IMR-90 (cell line): ENCODE results near the gene PCCA. TPM values are rescaled to one million over a fixed set of nuclear protein-coding genes. Genes with fewer than 3 reads are reported as not detected.

ENCODE experiments used
- ATAC-seq: fragments of 200-7000 bp; cut with Tn5 transposase; 2 replicates; pipeline ENCODE4 v1.9.1; 2020; ENCODE audit warnings: low read depth, mild to moderate bottlenecking, moderate library complexity
- BruUV-seq: library from RNA; stranded (reverse); fragments of 400-500 nt; replicated peaks from 2 replicates; lab custom pipeline; 2021; lab: Mats Ljungman, UMichigan
- CTCF ChIA-PET: fragments of 300-600 bp; formaldehyde crosslinking; extraction: SDS; loops from one replicate; lab custom pipeline; 2021; ENCODE audit warnings: antibody characterized with exemption; lab: Yijun Ruan, JAX
- POLR2A ChIA-PET: fragments of 300-600 bp; sonication (Branson Sonifier 250); formaldehyde crosslinking; loops from one replicate; lab custom pipeline; 2022; ENCODE audit warnings: antibody characterized with exemption; ENCODE audit not compliant: unreplicated experiment; lab: Charles Lee
- DNase-seq: peaks from one replicate; pipeline ENCODE4 v3.0.0; 2013
- H2AFZ ChIP-seq: replicated peaks from 2 replicates; pipeline ENCODE3; 2013; ENCODE audit warnings: low read length, mild to moderate bottlenecking; ENCODE audit not compliant: poor library complexity
- H2AK5ac ChIP-seq: 2 replicates; pipeline ENCODE4 v1.6.1; 2013; ENCODE audit warnings: low read depth, low read length, inconsistent platforms
- H2AK9ac ChIP-seq: replicated peaks from 2 replicates; pipeline ENCODE3; 2013; ENCODE audit warnings: mild to moderate bottlenecking, low read depth, low read length, moderate library complexity; ENCODE audit not compliant: poor library complexity
- H2BK120ac ChIP-seq: 2 replicates; pipeline ENCODE4 v1.6.1; 2013; ENCODE audit warnings: low read depth, low read length, inconsistent platforms
- H2BK15ac ChIP-seq: 3 replicates; pipeline ENCODE4 v1.6.1; 2013; ENCODE audit warnings: low read depth, low read length, inconsistent platforms
- H2BK20ac ChIP-seq: 2 replicates; pipeline ENCODE4 v1.6.1; 2013; ENCODE audit warnings: low read depth, mild to moderate bottlenecking, inconsistent platforms, low read length, moderate library complexity
- H2BK5ac ChIP-seq: 2 replicates; pipeline ENCODE4 v1.6.1; 2013; ENCODE audit warnings: mild to moderate bottlenecking, low read depth, low read length, inconsistent platforms; ENCODE audit not compliant: poor library complexity, severe bottlenecking
- H3K14ac ChIP-seq: replicated peaks from 2 replicates; pipeline ENCODE4 v1.6.1; 2013; ENCODE audit warnings: low read depth, low read length, inconsistent platforms
- H3K18ac ChIP-seq: 2 replicates; pipeline ENCODE4 v1.6.1; 2013; ENCODE audit warnings: low read depth, low read length, control low read depth
- H3K23ac ChIP-seq: 2 replicates; pipeline ENCODE4 v1.6.1; 2013; ENCODE audit warnings: low read depth, low read length, inconsistent platforms
- H3K27ac ChIP-seq: 2 replicates; pipeline ENCODE4 v1.5.1; 2013; ENCODE audit warnings: mild to moderate bottlenecking, control low read depth, low read length; ENCODE audit not compliant: insufficient read depth
- H3K27me3 ChIP-seq: 2 replicates; pipeline ENCODE4 v1.6.1; 2013; ENCODE audit warnings: low read length; ENCODE audit not compliant: control insufficient read depth, insufficient read depth
- H3K36me3 ChIP-seq: 2 replicates; pipeline ENCODE4 v1.6.1; 2013; ENCODE audit warnings: low read length, mixed read lengths; ENCODE audit not compliant: control insufficient read depth, insufficient read depth
- H3K4ac ChIP-seq: 2 replicates; pipeline ENCODE4 v1.6.1; 2013; ENCODE audit warnings: low read depth, low read length, inconsistent platforms
- H3K4me1 ChIP-seq: 2 replicates; pipeline ENCODE4 v1.6.1; 2013; ENCODE audit warnings: low read length, mixed read lengths; ENCODE audit not compliant: control insufficient read depth, insufficient read depth
- H3K4me2 ChIP-seq: 2 replicates; pipeline ENCODE4 v1.6.1; 2013; ENCODE audit warnings: low read depth, mild to moderate bottlenecking, control low read depth, low read length, moderate library complexity
- H3K4me3 ChIP-seq: 2 replicates; pipeline ENCODE4 v1.5.1; 2013; ENCODE audit warnings: low read depth, mild to moderate bottlenecking, control low read depth, low read length, moderate library complexity; ENCODE audit not compliant: insufficient read depth
- H3K56ac ChIP-seq: 2 replicates; pipeline ENCODE4 v1.6.1; 2013; ENCODE audit warnings: low read length, inconsistent platforms; ENCODE audit not compliant: insufficient read depth; ENCODE audit errors: extremely low read depth
- H3K79me1 ChIP-seq, 2 experiments: 2 replicates each; pipeline ENCODE4 v1.6.1; 2013; ENCODE audit warnings: low read length in 2 of 2, inconsistent platforms in 1 of 2, low read depth in 1 of 2
- H3K9ac ChIP-seq: 2 replicates; pipeline ENCODE4 v1.6.1; 2013; ENCODE audit warnings: low read depth, low read length, control low read depth
- H3K9me1 ChIP-seq: 2 replicates; pipeline ENCODE4 v1.6.1; 2013; ENCODE audit warnings: low read length, inconsistent platforms; ENCODE audit not compliant: insufficient read depth
- H3K9me3 ChIP-seq: 2 replicates; pipeline ENCODE4 v1.6.1; 2013; ENCODE audit warnings: low read length; ENCODE audit not compliant: control insufficient read depth, insufficient read depth
- H4K20me1 ChIP-seq: 2 replicates; pipeline ENCODE4 v1.6.1; 2013; ENCODE audit warnings: low read length, inconsistent platforms; ENCODE audit not compliant: insufficient read depth
- H4K5ac ChIP-seq: 2 replicates; pipeline ENCODE4 v1.6.1; 2013; ENCODE audit warnings: mild to moderate bottlenecking, low read depth, low read length, control low read depth
- H4K8ac ChIP-seq, 2 experiments: 2 replicates each; pipeline ENCODE4 v1.6.1; 2013; ENCODE audit warnings: low read depth in 2 of 2, low read length in 2 of 2, control low read depth in 1 of 2, inconsistent platforms in 1 of 2
- H4K91ac ChIP-seq: 2 replicates; pipeline ENCODE4 v1.6.1; 2013; ENCODE audit warnings: low read depth, low read length, inconsistent platforms; ENCODE audit not compliant: insufficient read depth
- NFE2L2 ChIP-seq: fragments of 150-350 bp; IDR thresholded peaks from 2 replicates; pipeline ENCODE4 v1.6.1; 2016; ENCODE audit warnings: low read depth, mild to moderate bottlenecking, low read length
- POLR2A ChIP-seq: IDR thresholded peaks from 2 replicates; pipeline ENCODE4 v1.6.1; 2012; ENCODE audit warnings: mild to moderate bottlenecking, low read depth, low read length
- WGBS, 2 experiments: methylation state at CpG; one replicate each; pipeline versions ENCODE4 v1.1.5 to v1.1.7; 2013; ENCODE audit warnings: missing lambda C conversion rate in 2 of 2; ENCODE audit not compliant: insufficient read length in 1 of 2; ENCODE audit errors: extremely low coverage in 2 of 2; 5-methylcytosine and 5-hydroxymethylcytosine counted together
- dilution Hi-C: fragments of 300-500 bp; cut with HindIII; formaldehyde crosslinking; loops from one replicate; pipeline ENCODE4 v1.14.3; 2018; ENCODE audit warnings: low sequenced_read_pairs; ENCODE audit not compliant: unreplicated experiment
- in situ Hi-C: fragments of 300-500 bp; cut with MboI; formaldehyde crosslinking; loops from 3 replicates; pipeline ENCODE4 v1.14.3; 2019; ENCODE audit warnings: low sequenced_read_pairs, inconsistent platforms, mixed read lengths
- intact Hi-C: fragments of 100-400 bp; cut with micrococcal nuclease; formaldehyde crosslinking; loops from 2 replicates; pipeline ENCODE4 v1.10.0; 2022
- polyA plus RNA-seq, 3 experiments: library from polyadenylated mRNA; depleted of rRNA; stranded (reverse); fragments of >200 nt; gene quantifications; 2 replicates each; pipeline ENCODE4 v1.2.3, GENCODE V29; 2012; ENCODE audit warnings: low replicate concordance in 1 of 3
- total RNA-seq: library from RNA; depleted of rRNA; stranded (reverse); fragments of >200 nt; gene quantifications from 2 replicates; pipeline ENCODE4 v1.2.3, GENCODE V29; 2012

PCCA gene
- total and polyA plus RNA-seq, 2 of the 4 experiments (the other 2 are of a cell fraction): 7.6 to 24.0 TPM

GRCh38 chr13:100543872-100544602 lies 455.1 kb downstream of the PCCA start (continued):
- TF ChIP-seq NFE2L2 (no peak), POLR2A (no peak)

- ChIA-PET POLR2A (no interaction called here), CTCF (no interaction called here)
- no peak overlapping the region for H2BK20ac ChIP-seq
- H3K9me3 ChIP-seq: no peaks in the 10 kb centered on the region
- H3K4me1 ChIP-seq: peaks cover 7% of the 10 kb centered on the region; the same call in 1 of the 2 replicates
- intact Hi-C loops (no loop called here), in situ Hi-C loops (loop anchor here (10.0 kb wide), 1 partner anchor 890 kb away; no protein-coding TSS in a partner anchor), dilution Hi-C loops (no loop called here)
- H3K9me1 ChIP-seq: no peaks in the 10 kb centered on the region
- no peak overlapping the region for H2AK5ac ChIP-seq
- no peak overlapping the region for H3K14ac ChIP-seq
- H3K79me1 ChIP-seq: no peaks in the 10 kb centered on the region
- H3K27me3 ChIP-seq: no peaks in the 10 kb centered on the region
- no peak overlapping the region for H3K56ac ChIP-seq
- no peak overlapping the region for H3K9ac ChIP-seq
- WGBS, 2 experiments: 80% methylated on average over 10 of the region's 22 CpGs; no CpG with 5 or more reads in 1 of the 2 experiments
- H3K4me2 ChIP-seq: no peak overlapping the region
- H4K8ac ChIP-seq: no peak overlapping the region
- no peak overlapping the region for H3K27ac ChIP-seq
- no peak overlapping the region for H3K4me3 ChIP-seq
- H2BK5ac ChIP-seq: no peak overlapping the region
- no peak for TF ChIP-seq POLR2A
- no peak overlapping the region for H3K23ac ChIP-seq
- no peak overlapping the region for H4K91ac ChIP-seq
- no peak overlapping the region for H2BK15ac ChIP-seq
- BruUV-seq: no TSS peak
- H3K4ac ChIP-seq: no peak overlapping the region
- DNase-seq: no peak
- no peak overlapping the region for H3K18ac ChIP-seq
- H3K36me3 ChIP-seq: no peaks in the 10 kb centered on the region
- no peaks in the 10 kb centered on the region for H4K20me1 ChIP-seq
- no peak overlapping the region for H2AK9ac ChIP-seq
- ATAC-seq: no peak
- peak overlapping the region; percentile 5 for H2AFZ ChIP-seq
- no peak overlapping the region for H4K5ac ChIP-seq
- no peak overlapping the region for H2BK120ac ChIP-seq
These were observed 456.2 kb downstream of the PCCA start for GRCh38 chr13:100544866-100545683.
